ENCODE measurements around the gene ARHGAP4.
A peak's percentile ranks its signal among the peaks of the same experiment; 100 is the strongest.

Gene ARHGAP4

GRCh38 chrX:153906126-153906917 lies 19.7 kb downstream of the ARHGAP4 start:
- DNase-seq (ENCODE audit: low read depth in 2 of 2) = no peak

- no peak for DNase-seq (ENCODE audit: low read depth in 2 of 2)
Observed at GRCh38 chrX:153905481-153906095, 20.5 kb downstream of the ARHGAP4 start.

- no peak for DNase-seq (ENCODE audit: low read depth in 2 of 2)
Observed at GRCh38 chrX:153903991-153904957, 21.8 kb downstream of the ARHGAP4 start, which contains the start of gene AVPR2. AVPR2 (plus strand) TSS chrX:153904673; CDS start chrX:153905146, 473 bp downstream.

- DNase-seq (ENCODE audit: low read depth in 2 of 2) = no peak
Observed at GRCh38 chrX:153903238-153903980, 22.7 kb downstream of the ARHGAP4 start.

GRCh38 chrX:153902385-153902784 lies 23.7 kb downstream of the ARHGAP4 start:
- no peak for DNase-seq (ENCODE audit: low read depth in 2 of 2)

- DNase-seq (ENCODE audit: low read depth in 2 of 2) = no peak
Observed at GRCh38 chrX:153901753-153902140, 24.3 kb downstream of the ARHGAP4 start.

GRCh38 chrX:153900831-153901752 lies 25.0 kb downstream of the ARHGAP4 start:
- peak in 1 of 2 donors; percentile 46 for DNase-seq (ENCODE audit: low read depth in 2 of 2)

- DNase-seq (ENCODE audit: low read depth in 2 of 2) = no peak
Observed at GRCh38 chrX:153897899-153898298, 28.2 kb downstream of the ARHGAP4 start.

- DNase-seq (ENCODE audit: low read depth in 2 of 2) = no peak
Observed at GRCh38 chrX:153889123-153889522, 36.9 kb downstream of the ARHGAP4 start.

- no peak for DNase-seq (ENCODE audit: low read depth in 2 of 2)
Observed at GRCh38 chrX:153888344-153888743, 37.7 kb downstream of the ARHGAP4 start.

- DNase-seq (ENCODE audit: low read depth in 2 of 2) = no peak
Observed at GRCh38 chrX:153887385-153887784, 38.7 kb downstream of the ARHGAP4 start.

GRCh38 chrX:153886915-153887314 lies 39.1 kb downstream of the ARHGAP4 start:
- no peak for DNase-seq (ENCODE audit: low read depth in 2 of 2)

GRCh38 chrX:153885968-153886903 lies 39.8 kb downstream of the ARHGAP4 start, which contains the start of gene L1CAM:
L1CAM (minus strand) TSS chrX:153886173; CDS start chrX:153875836, 10,337 bp downstream.
- DNase-seq (ENCODE audit: low read depth in 2 of 2) = no peak

GRCh38 chrX:153885208-153885787 lies 40.8 kb downstream of the ARHGAP4 start:
- no peak for DNase-seq (ENCODE audit: low read depth in 2 of 2)

GRCh38 chrX:153884590-153884989 lies 41.5 kb downstream of the ARHGAP4 start:
- DNase-seq (ENCODE audit: low read depth in 2 of 2) = no peak

- DNase-seq (ENCODE audit: low read depth in 2 of 2) = no peak
Observed at GRCh38 chrX:153884136-153884535, 41.9 kb downstream of the ARHGAP4 start.

- DNase-seq (ENCODE audit: low read depth in 2 of 2) = no peak
Observed at GRCh38 chrX:153883163-153883843, 42.8 kb downstream of the ARHGAP4 start.

- no peak for DNase-seq (ENCODE audit: low read depth in 2 of 2)
Observed at GRCh38 chrX:153882557-153882956, 43.5 kb downstream of the ARHGAP4 start.
